HepG2 (cell line): ENCODE measurements around the gene IQSEC1. TPM values are rescaled to one million over a fixed set of nuclear protein-coding genes. Genes with fewer than 3 reads are reported as not detected.

Experiments used
- ATAC-seq: fragments of 200-7000 bp; cut with Tn5 transposase; 3 replicates; pipeline ENCODE4 v1.9.1; 2020; ENCODE audit warnings: mild to moderate bottlenecking, moderate library complexity
- BruUV-seq: library from RNA; stranded (reverse); fragments of 400-500 nt; replicated peaks from 2 replicates; lab custom pipeline; 2021; lab: Mats Ljungman, UMichigan
- CTCF ChIA-PET: fragments of 300-600 bp; formaldehyde crosslinking; extraction: SDS; loops from one replicate; lab custom pipeline; 2021; ENCODE audit warnings: low total read pairs, inconsistent platforms, low intra/inter-chr PET ratio; lab: Yijun Ruan, JAX
- POLR2A ChIA-PET: fragments of 350-600 bp; sonication (Branson Sonifier 250); formaldehyde crosslinking; loops from one replicate; lab custom pipeline; 2020; ENCODE audit warnings: antibody characterized with exemption, inconsistent platforms; lab: Yijun Ruan, JAX
- DNase-seq: peaks from one replicate; pipeline ENCODE4 v3.0.0-alpha.2; 2015; ENCODE audit warnings: low spot score
- FAIRE-seq: peaks from 3 replicates; lab custom pipeline; 2011; peaks lifted over from hg19 to GRCh38; lab: Jason Lieb, UNC
- H2AFZ ChIP-seq: one replicate; pipeline ENCODE4 v1.6.1; 2011; ENCODE audit warnings: low read length, inconsistent platforms
- H3K27ac ChIP-seq: fragments of 300-600 bp; 3 replicates; pipeline ENCODE4 v1.8.0; 2011; ENCODE audit warnings: mixed run types, mild to moderate bottlenecking, mixed read lengths, low read length, inconsistent platforms; ENCODE audit not compliant: insufficient read depth; ENCODE audit errors: extremely low read length
- H3K27me3 ChIP-seq, 2 experiments: fragments of 200-600 bp in 1 of 2; 2 replicates in 1 of 2; 3 replicates in 1 of 2; pipeline versions ENCODE4 v1.6.0 to v1.8.0; 2011; ENCODE audit warnings: low read length in 2 of 2, mild to moderate bottlenecking in 2 of 2, moderate library complexity in 2 of 2, inconsistent platforms in 1 of 2; ENCODE audit not compliant: insufficient read depth in 2 of 2, control insufficient read depth in 1 of 2
- H3K36me3 ChIP-seq, 2 experiments: fragments of 200-600 bp in 1 of 2; replicated peaks in 1 of 2; 2 replicates in 1 of 2; 3 replicates in 1 of 2; pipeline versions ENCODE4 v1.5.1 to v1.8.0; 2011; ENCODE audit warnings: low read length in 2 of 2, inconsistent platforms in 1 of 2; ENCODE audit not compliant: insufficient read depth in 2 of 2, control insufficient read depth in 1 of 2
- H3K4me1 ChIP-seq: 2 replicates; pipeline ENCODE4 v1.5.1; 2012; ENCODE audit warnings: low read length, inconsistent platforms; ENCODE audit not compliant: insufficient read depth
- H3K4me2 ChIP-seq: 2 replicates; pipeline ENCODE4 v1.6.0; 2011; ENCODE audit warnings: low read depth, low read length, inconsistent platforms
- H3K4me3 ChIP-seq, 3 experiments: fragments of 200-600 bp in 1 of 3; sonication (generic), shearing (Covaris generic) in 1 of 3; replicated peaks in 1 of 3; 2 replicates each; pipeline ENCODE4 v1.5.1; 2011 to 2016; ENCODE audit warnings: low read length in 3 of 3, inconsistent platforms in 2 of 3, low read depth in 2 of 3, mild to moderate bottlenecking in 2 of 3, control low read depth in 1 of 3, mixed read lengths in 1 of 3; ENCODE audit not compliant: insufficient read depth in 1 of 3
- H3K79me2 ChIP-seq: one replicate; pipeline ENCODE4 v1.6.1; 2011; ENCODE audit warnings: low read length, inconsistent platforms; ENCODE audit not compliant: insufficient read depth
- H3K9ac ChIP-seq: 2 replicates; pipeline ENCODE4 v1.6.0; 2011; ENCODE audit warnings: mild to moderate bottlenecking, low read depth, low read length, inconsistent platforms; ENCODE audit not compliant: insufficient read depth
- H3K9me3 ChIP-seq: 2 replicates; pipeline ENCODE4 v1.5.1; 2012; ENCODE audit warnings: mild to moderate bottlenecking, low read length
- H4K20me1 ChIP-seq: 2 replicates; pipeline ENCODE4 v1.6.0; 2011; ENCODE audit warnings: inconsistent platforms, mild to moderate bottlenecking, low read length, moderate library complexity; ENCODE audit not compliant: insufficient read depth
- GABPB1 ChIP-seq: IDR thresholded peaks from 2 replicates; pipeline ENCODE4 v1.6.1; 2016; ENCODE audit warnings: mild to moderate bottlenecking, missing genetic modification reagents, moderate library complexity, missing compliant biosample characterization
- GRHL1 ChIP-seq: sonication (generic); formaldehyde crosslinking; conservative IDR thresholded peaks from 2 replicates; pipeline ENCODE4 v1.8.0; 2022; ENCODE audit warnings: missing genetic modification reagents
- MEIS1 ChIP-seq: sonication (generic); formaldehyde crosslinking; IDR thresholded peaks from 2 replicates; pipeline ENCODE4 v1.9.0; 2021; ENCODE audit warnings: mild to moderate bottlenecking, missing genetic modification reagents, moderate library complexity, borderline replicate concordance
- PBX3 ChIP-seq: sonication (generic); formaldehyde crosslinking; IDR thresholded peaks from 2 replicates; pipeline ENCODE4 v1.8.1; 2023; ENCODE audit warnings: missing genetic modification reagents, inconsistent platforms, borderline replicate concordance
- YY1 ChIP-seq: IDR thresholded peaks from 2 replicates; pipeline ENCODE4 v1.6.1; 2011; ENCODE audit warnings: low read length, low read depth, moderate library complexity, mild to moderate bottlenecking; ENCODE audit not compliant: insufficient read depth, insufficient replicate concordance
- ZMAT5 ChIP-seq: sonication (generic); formaldehyde crosslinking; IDR thresholded peaks from 2 replicates; pipeline ENCODE4 v1.5.0; 2020; ENCODE audit warnings: mild to moderate bottlenecking, low read depth, missing genetic modification reagents, borderline replicate concordance
- ZNF142 ChIP-seq: sonication (generic); formaldehyde crosslinking; IDR thresholded peaks from 2 replicates; pipeline ENCODE4 v1.4.0; 2020; ENCODE audit warnings: missing genetic modification reagents
- ZNF282 ChIP-seq: fragments of 450-650 bp; IDR thresholded peaks from 2 replicates; pipeline ENCODE4 v1.6.1; 2018; ENCODE audit not compliant: partially characterized antibody
- ZNF337 ChIP-seq: sonication (generic); formaldehyde crosslinking; IDR thresholded peaks from 2 replicates; pipeline ENCODE4 v1.5.1; 2020; ENCODE audit warnings: missing genetic modification reagents, low read depth, mild to moderate bottlenecking, borderline replicate concordance
- ZNF446 ChIP-seq: sonication (generic); formaldehyde crosslinking; IDR thresholded peaks from 2 replicates; pipeline ENCODE4 v1.5.0; 2020; ENCODE audit warnings: mild to moderate bottlenecking, missing genetic modification reagents
- ZNF451 ChIP-seq: sonication (generic); formaldehyde crosslinking; IDR thresholded peaks from 2 replicates; pipeline ENCODE4 v1.5.0; 2020; ENCODE audit warnings: mild to moderate bottlenecking, missing genetic modification reagents
- WGBS: methylation state at CpG from one replicate; pipeline ENCODE4 v1.1.6; 2017; ENCODE audit warnings: low lambda C conversion rate; 5-methylcytosine and 5-hydroxymethylcytosine counted together
- in situ Hi-C: cut with HindIII; loops from 2 replicates; pipeline ENCODE4 v1.10.0; 2017; ENCODE audit warnings: low pct_unique_long_range_greater_than_20kb; ENCODE audit not compliant: extremely low pct_ligation_motif_present
- intact Hi-C: fragments of 100-400 bp; cut with micrococcal nuclease; formaldehyde crosslinking; loops from one replicate; pipeline ENCODE4 v1.10.0; 2022; ENCODE audit not compliant: unreplicated experiment
- polyA plus RNA-seq, 8 experiments: library from polyadenylated mRNA; depleted of rRNA in 3 of 8; stranded (reverse) in 7 of 8; unstranded in 1 of 8; fragments of >200 nt; fragmentation: Illumina TruSeq in 4 of 8; extraction: Trizol in 4 of 8; gene quantifications; 2 replicates each; pipeline versions ENCODE4 v1.2.1 to v1.2.3, GENCODE V29; 2011 to 2016; ENCODE audit warnings: low read depth in 4 of 8, missing spikeins in 1 of 8, mixed read lengths in 1 of 8; ENCODE audit not compliant: insufficient read depth in 1 of 8
- total RNA-seq, 5 experiments: library from RNA; depleted of rRNA; stranded (reverse); fragments of >200 nt; fragmentation: Illumina TruSeq; extraction: Trizol; gene quantifications; 2 replicates each; pipeline ENCODE4 v1.2.3, GENCODE V29; 2016; ENCODE audit warnings: low read depth in 1 of 5
- TF ChIP-seq, protein P1 (sequence below): sonication (generic); formaldehyde crosslinking; IDR thresholded peaks from 2 replicates; pipeline ENCODE4 v1.8.0; 2022; ENCODE audit warnings: mild to moderate bottlenecking, missing genetic modification reagents; ENCODE audit not compliant: insufficient replicate concordance

IQSEC1 gene
- total and polyA plus RNA-seq, 2 of the 13 experiments (the other 11 are each of a cell fraction or from before 2014, with no cell fraction given), result 17.4 to 20.2 TPM

DNA sequence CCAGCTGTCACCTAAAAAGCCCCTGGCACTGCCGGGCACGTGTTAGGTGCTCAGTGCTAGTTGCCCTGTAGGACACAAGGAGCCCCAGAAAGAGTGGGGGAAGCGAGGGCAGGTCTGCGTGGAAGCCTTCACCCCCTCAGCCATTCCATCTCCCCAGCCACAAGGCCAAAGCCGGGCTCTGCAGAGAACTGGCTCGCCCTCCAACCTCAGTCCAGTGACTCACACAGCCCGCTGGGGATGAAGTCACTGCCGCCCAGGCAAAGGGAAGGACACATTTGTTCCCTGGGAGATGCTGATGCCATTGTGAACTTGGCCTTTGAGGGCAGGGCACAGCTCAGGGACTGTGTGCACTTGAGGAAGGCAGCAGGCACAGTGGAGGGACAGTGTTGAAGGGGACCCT, 48.1 kb downstream of the IQSEC1 start (continued):
- TF ChIP-seq YY1 (no peak), GABPB1 (CRISPR knock-in tag) (no peak), MEIS1 (CRISPR knock-in tag) (no peak), ZNF337 (CRISPR knock-in tag) (no peak)
- TF ChIP-seq, all 625 proteins: peak for 2

GRCh38 chr3:13024765-13025065, 48.5 kb downstream of the IQSEC1 start:
- H3K4me1 ChIP-seq, result no peaks in the 10 kb centered on the region
- FAIRE-seq (no peak), ATAC-seq (no peak), DNase-seq (no peak)
- H4K20me1 ChIP-seq, result no peaks in the 10 kb centered on the region
- H3K27ac ChIP-seq, result no peak overlapping the region
- H3K9ac ChIP-seq, result no peak overlapping the region
- no peaks in the 10 kb centered on the region for H3K27me3 ChIP-seq
- H3K79me2 ChIP-seq, result no peaks in the 10 kb centered on the region
- ChIA-PET CTCF (no interaction called here), POLR2A (no interaction called here)
- no peak overlapping the region for H2AFZ ChIP-seq
- no peak overlapping the region for H3K4me3 ChIP-seq
- BruUV-seq, result no TSS peak
- intact Hi-C loops (no loop called here), in situ Hi-C loops (no loop called here)
- H3K4me2 ChIP-seq, result no peak overlapping the region
- 98% methylated on average over 2 of the region's 2 CpGs for WGBS
- no peaks in the 10 kb centered on the region; a peak in 1 of 5 replicates for H3K36me3 ChIP-seq
- no peaks in the 10 kb centered on the region for H3K9me3 ChIP-seq
- no peak for TF ChIP-seq ZNF451 (CRISPR knock-in tag)
- no peak for TF ChIP-seq ZMAT5 (CRISPR knock-in tag)
- TF ChIP-seq ZNF282, result no peak
- TF ChIP-seq, protein P1, sequence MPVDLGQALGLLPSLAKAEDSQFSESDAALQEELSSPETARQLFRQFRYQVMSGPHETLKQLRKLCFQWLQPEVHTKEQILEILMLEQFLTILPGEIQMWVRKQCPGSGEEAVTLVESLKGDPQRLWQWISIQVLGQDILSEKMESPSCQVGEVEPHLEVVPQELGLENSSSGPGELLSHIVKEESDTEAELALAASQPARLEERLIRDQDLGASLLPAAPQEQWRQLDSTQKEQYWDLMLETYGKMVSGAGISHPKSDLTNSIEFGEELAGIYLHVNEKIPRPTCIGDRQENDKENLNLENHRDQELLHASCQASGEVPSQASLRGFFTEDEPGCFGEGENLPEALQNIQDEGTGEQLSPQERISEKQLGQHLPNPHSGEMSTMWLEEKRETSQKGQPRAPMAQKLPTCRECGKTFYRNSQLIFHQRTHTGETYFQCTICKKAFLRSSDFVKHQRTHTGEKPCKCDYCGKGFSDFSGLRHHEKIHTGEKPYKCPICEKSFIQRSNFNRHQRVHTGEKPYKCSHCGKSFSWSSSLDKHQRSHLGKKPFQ (CRISPR knock-in tag), result no peak
- no peak for TF ChIP-seq GRHL1 (CRISPR knock-in tag)
- TF ChIP-seq PBX3, result no peak
- no peak for TF ChIP-seq ZNF142 (CRISPR knock-in tag)
- TF ChIP-seq ZNF446 (CRISPR knock-in tag), result no peak
